HEK293T (cell line): ENCODE measurements around the gene STPG4.

Source experiments
- ARNT ChIP-seq: fragments of 450-650 bp; IDR thresholded peaks from 2 replicates; pipeline ENCODE4 v1.6.1; 2017; ENCODE audit warnings: mild to moderate bottlenecking
- BHLHE40 ChIP-seq: fragments of 450-650 bp; IDR thresholded peaks from 2 replicates; pipeline ENCODE4 v1.6.1; 2016; ENCODE audit warnings: mild to moderate bottlenecking, moderate library complexity, borderline replicate concordance
- ELF4 ChIP-seq: fragments of 450-650 bp; IDR thresholded peaks from 2 replicates; pipeline ENCODE4 v1.6.1; 2017; ENCODE audit warnings: antibody characterized with exemption
- FOXM1 ChIP-seq: fragments of 450-650 bp; IDR thresholded peaks from 2 replicates; pipeline ENCODE4 v1.6.1; 2017; ENCODE audit warnings: mild to moderate bottlenecking, borderline replicate concordance
- HDGF ChIP-seq: fragments of 450-650 bp; IDR thresholded peaks from 2 replicates; pipeline ENCODE4 v1.6.1; 2017; ENCODE audit warnings: antibody characterized with exemption, borderline replicate concordance
- L3MBTL2 ChIP-seq: fragments of 450-650 bp; conservative IDR thresholded peaks from 2 replicates; pipeline ENCODE4 v1.6.1; 2016; ENCODE audit warnings: mild to moderate bottlenecking
- PKNOX1 ChIP-seq: fragments of 450-650 bp; IDR thresholded peaks from 2 replicates; pipeline ENCODE4 v1.6.1; 2016
- SP1 ChIP-seq: fragments of 450-650 bp; IDR thresholded peaks from 2 replicates; pipeline ENCODE4 v1.6.1; 2017
- SUZ12 ChIP-seq: fragments of 450-650 bp; IDR thresholded peaks from 2 replicates; pipeline ENCODE4 v1.6.1; 2016; ENCODE audit warnings: mild to moderate bottlenecking
- ZNF384 ChIP-seq: fragments of 450-650 bp; IDR thresholded peaks from 2 replicates; pipeline ENCODE4 v1.6.1; 2016

GRCh38 chr2:47063538-47063930, 91.6 kb downstream of the STPG4 start:
- no peak for TF ChIP-seq SUZ12
- TF ChIP-seq SP1: no peak
- TF ChIP-seq HDGF: no peak
- TF ChIP-seq ARNT: no peak
- TF ChIP-seq PKNOX1: no peak
- no peak for TF ChIP-seq L3MBTL2
- no peak for TF ChIP-seq FOXM1
- TF ChIP-seq BHLHE40: no peak
- TF ChIP-seq ELF4: no peak
- TF ChIP-seq ZNF384: no peak
